Measurements from ENCODE around the gene COL3A1.

- TF ChIP-seq CTCF (IDR thresholded peaks at IDR 0.05; ENCODE audit: low read depth, low read length) (no peak), POLR2A (IDR thresholded peaks at IDR 0.05; ENCODE audit: extremely low read depth, insufficient read length) (no peak), MYC (IDR thresholded peaks at IDR 0.05; ENCODE audit: low read depth, low read length) (no peak), MAX (IDR thresholded peaks at IDR 0.05; ENCODE audit: low read depth, low read length) (no peak)
These were observed 16.5 kb upstream of the COL3A1 start for GRCh38 chr2:188957646-188958045.

Measured in NB4 (cell line).